Suppressor macrophage treated with lipopolysaccharide for 1 hour (primary cell): Measurements from ENCODE around the gene SMAD5.

Experiments
- DNase-seq, 3 donors: peaks; one replicate each; pipeline ENCODE4 v3.0.0-alpha.2; 2020 to 2022

SMAD5 gene

GRCh38 chr5:136157514-136157913 lies 24.9 kb downstream of the SMAD5 start:
- no peak for DNase-seq

GRCh38 chr5:136159457-136159856 lies 26.8 kb downstream of the SMAD5 start:
- DNase-seq, result no peak

DNA sequence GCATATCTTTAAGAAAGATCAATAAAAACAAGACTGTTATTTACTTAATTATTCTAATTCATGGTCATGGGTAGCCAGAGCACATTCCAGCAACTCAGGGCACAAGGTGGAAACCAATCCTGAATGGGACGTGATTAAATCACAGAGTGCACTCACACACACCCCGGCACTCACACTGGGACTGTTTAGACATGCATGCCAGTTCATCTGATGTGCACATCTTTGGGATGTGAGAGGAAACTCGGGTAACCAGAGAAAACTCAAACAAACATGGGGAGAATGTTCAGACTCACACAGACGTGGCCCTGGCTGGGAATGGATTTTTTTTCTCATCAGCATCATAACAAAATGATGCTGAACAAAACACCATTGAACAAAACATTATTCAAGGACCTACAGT lies 29.4 kb downstream of the SMAD5 start:
- DNase-seq, result no peak

DNA sequence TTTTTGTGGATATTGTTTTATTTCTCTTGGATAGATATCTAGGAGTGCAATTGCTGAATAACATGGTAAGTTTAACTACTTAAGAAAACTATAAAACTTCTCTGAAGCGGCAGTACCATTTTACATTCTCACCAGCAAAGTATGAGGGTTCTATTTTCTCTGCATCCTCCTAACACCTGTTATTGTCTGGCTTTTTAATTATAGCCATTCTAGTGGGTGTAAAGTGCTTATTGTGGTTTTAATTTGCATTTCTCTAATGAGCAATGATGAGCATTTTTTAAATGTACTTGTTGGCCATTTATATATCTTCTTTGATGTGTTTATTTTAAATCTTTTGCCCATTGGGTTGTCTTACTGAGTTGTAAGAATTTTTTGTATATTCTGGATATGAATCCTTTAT lies 31.6 kb downstream of the SMAD5 start:
- no peak for DNase-seq

- peak in 2 of 3 donors; percentile 9 to 16 for DNase-seq
These were observed 34.3 kb downstream of the SMAD5 start for GRCh38 chr5:136166909-136167308.

GRCh38 chr5:136169218-136169617 lies 36.6 kb downstream of the SMAD5 start:
- no peak for DNase-seq

DNA sequence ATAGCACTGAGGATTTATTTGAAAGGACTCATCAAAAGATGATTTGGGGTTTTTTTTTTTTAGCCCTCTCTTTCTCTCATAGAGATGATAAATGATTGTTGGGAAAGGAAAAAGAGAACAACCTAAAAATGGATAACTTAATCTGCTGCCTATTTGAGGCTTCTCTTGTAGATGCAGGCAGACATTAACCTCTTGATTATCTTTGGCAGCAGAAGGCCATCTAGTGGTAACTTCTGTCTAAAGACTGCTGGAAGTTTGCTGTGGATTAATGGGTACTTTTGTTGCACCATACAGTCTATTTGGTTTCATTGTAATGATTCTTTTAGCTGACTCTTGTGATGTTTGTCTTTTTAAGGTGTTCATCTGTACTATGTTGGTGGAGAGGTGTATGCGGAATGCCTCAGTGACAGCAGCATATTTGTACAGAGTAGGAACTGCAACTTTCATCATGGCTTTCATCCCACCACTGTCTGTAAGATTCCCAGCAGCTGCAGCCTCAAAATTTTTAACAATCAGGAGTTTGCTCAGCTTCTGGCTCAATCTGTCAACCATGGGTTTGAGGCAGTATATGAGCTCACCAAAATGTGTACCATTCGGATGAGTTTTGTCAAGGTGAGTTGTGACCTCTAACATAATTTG lies 41.5 kb downstream of the SMAD5 start:
- DNase-seq, result peak; percentile 35 to 68 (median 65)

- no peak for DNase-seq
These were observed 50.0 kb downstream of the SMAD5 start for GRCh38 chr5:136182618-136183017.

DNA sequence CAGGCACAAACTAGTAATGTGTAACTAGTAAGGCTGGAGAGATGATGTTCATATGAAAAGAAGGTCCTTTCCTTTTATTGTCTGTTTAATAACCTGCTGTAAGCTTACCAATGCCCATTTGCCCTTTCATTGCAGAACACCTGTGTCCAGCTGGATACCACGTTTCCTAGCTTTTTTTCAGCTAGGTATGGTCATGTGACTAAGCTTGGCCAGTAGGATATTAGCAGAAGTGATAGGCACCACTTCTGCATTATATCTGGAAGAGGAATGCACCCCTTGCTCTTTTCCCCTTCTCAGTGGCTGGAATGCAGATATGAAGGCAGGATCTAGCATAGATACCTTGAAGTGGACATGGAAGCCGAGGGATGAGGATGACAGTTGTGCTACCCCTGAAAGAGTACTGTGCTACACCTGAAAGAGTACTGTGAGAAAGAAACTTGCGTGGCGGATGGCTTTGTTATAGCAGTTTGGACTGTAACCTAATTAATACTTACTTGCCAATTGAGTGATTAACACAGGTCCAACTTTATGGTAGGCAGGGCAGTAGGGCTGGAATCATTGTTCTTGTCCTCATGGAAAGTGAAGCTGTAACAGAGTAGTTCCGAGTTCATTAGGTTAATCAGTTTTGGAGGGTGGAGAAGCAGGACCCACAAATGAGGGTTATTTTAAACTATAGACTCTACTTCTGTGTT lies 53.5 kb downstream of the SMAD5 start:
- DNase-seq, result no peak

DNA sequence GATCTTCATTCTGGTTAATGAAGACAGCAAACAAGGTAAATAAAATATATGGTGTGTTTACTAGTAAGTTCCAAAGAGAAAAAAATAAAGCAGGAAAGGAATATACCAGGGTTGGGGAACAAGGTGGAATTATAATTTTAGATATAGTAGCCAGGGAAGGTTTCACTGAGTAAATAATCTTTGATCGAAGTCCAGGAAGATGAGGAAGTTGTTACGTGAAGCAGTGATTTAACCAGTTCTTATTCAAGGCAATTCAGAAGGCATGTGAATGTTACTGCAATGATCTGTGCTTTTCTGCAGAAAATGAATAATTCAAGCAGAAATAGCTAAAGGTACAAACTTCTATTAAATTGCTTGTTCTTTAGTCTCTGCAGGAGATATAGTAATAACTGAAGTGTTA lies 54.2 kb downstream of the SMAD5 start:
- DNase-seq, result no peak

GRCh38 chr5:136188859-136189258 lies 56.2 kb downstream of the SMAD5 start:
- no peak for DNase-seq

- DNase-seq, result no peak
These were observed 57.6 kb downstream of the SMAD5 start for GRCh38 chr5:136190091-136190720.

DNA sequence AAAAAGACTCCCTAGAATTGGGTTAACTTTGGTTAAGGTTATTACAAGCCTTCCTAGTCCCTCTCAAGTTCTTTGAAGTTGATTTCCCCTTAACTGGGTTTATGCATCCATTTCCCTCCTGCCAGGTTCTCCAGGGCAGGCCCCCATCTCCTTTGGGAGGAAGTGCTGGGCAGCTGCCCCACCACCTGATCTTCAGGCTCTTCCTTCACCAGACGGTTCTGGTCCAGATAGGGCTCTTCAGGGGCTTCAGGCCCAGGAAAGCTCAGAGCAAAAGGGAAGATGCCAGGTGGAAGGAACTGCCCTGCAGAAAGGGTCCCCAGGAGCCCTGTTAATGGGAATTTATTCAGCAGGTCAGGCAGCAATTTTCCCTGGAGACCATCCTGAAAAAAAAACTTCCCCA lies 58.3 kb downstream of the SMAD5 start:
- no peak for DNase-seq

GRCh38 chr5:136191304-136192014 lies 58.8 kb downstream of the SMAD5 start:
- peak; percentile 21 to 43 (median 31) for DNase-seq

GRCh38 chr5:136192015-136192525 lies 59.4 kb downstream of the SMAD5 start:
- DNase-seq, result peak in 1 of 3 donors; percentile 11

DNA sequence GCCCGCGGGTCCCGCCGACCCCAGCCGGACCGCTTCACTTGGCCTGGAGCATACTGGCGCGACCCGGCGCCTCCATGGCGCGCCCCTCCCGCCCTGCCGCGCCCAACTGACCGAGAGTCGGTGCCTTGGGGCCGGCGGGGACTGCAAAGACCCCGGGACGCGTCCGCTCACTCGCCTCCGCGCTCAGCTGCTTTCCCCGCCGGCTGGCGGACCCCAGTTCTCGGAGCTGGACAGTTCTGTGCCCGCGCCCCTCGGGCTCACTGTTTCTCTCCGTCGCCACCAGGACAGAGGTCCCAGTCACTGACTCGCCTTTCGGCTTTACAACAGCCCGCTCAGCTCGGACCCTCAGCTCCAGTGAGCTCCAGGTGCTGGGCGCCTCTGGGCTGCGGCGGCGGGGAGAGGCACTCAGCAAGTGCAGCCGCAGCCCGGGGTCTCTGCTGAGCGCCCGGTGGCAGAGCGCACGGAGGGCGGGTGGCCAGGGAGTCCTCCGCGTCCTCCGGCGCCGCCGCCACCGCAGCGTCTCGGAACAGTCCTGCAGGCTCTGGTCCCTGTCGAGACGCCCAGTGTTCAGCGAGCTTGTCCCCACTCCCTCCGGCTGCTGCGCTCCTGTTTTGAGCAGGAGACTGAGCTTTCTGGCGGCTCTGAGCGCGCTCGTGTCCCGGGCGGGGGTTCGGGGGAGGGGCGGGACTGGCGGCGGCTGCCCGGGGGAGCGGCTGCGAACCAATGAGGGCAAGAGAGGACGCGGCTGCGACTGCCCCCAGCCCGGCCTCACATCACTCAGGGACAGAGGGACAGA lies 60.1 kb downstream of the SMAD5 start, which contains the start of gene SMIM32:
TSS of gene SMIM32 (minus strand) at position 637 of the 796 bp plus-strand sequence. CDS start 638 bp downstream, outside the sequence.
- peak in 1 of 3 donors; percentile 15 for DNase-seq

GRCh38 chr5:136193322-136193935 lies 60.8 kb downstream of the SMAD5 start:
- DNase-seq, result no peak

DNA sequence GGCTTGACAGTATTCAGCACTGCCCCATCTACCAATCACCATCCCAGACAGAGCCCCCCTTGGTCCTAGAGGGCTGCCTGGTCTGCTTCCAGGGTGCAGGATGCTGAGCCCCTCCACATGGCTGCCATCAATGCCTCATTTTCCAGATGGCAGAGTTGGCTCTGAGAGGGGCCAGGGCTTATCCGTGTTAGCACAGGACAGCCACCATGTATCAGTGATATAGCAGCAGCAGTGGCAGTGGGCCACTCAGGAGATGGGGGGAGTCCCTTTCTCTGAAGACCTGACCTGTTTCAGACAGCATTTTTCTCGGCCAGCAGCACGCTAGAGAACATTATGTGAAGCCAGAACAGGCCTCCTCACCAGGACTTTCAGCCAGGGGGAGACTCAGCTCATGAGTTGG lies 61.9 kb downstream of the SMAD5 start:
- no peak for DNase-seq

DNA sequence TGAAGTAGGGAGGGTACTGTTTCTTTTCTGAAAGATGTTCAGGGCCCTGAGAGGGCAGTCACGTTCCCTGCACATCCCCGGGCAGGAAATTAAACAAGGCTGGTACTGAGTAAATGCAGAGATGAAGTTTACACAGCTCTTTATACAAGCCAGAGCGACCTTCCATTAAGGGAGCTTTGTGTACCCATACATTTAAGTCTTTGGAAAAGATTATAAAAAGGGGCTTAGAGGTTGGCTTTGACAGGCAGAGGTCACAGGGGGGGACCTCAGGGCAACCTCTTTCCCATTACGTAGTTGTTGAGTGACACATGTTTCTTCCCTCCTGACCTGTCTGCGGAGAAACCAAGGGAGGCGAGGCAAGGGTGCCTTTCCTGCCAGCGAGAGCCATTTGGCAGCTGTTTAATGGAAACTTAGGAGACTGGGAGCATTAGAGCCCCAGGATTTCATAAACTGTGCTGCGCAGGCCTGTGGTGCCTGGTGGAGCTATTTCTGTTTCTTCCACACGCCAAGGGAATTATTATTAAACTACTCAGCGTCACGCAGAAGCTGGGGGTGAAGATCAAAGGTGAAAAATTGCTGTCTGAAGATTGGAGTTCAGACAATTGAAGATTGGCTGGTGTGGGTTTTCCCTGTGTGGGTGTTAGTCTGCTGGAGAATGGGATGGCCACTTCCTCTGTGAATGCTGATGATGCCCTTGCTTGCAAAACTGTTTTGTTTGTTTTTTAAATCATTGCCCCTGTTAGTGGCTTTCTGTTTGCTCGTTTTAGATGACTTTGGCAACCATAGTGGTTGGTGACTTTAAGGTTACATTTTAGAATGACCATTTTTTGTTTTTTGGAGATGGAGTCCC lies 63.6 kb downstream of the SMAD5 start:
- DNase-seq, result peak; percentile 41 to 54 (median 44)

DNA sequence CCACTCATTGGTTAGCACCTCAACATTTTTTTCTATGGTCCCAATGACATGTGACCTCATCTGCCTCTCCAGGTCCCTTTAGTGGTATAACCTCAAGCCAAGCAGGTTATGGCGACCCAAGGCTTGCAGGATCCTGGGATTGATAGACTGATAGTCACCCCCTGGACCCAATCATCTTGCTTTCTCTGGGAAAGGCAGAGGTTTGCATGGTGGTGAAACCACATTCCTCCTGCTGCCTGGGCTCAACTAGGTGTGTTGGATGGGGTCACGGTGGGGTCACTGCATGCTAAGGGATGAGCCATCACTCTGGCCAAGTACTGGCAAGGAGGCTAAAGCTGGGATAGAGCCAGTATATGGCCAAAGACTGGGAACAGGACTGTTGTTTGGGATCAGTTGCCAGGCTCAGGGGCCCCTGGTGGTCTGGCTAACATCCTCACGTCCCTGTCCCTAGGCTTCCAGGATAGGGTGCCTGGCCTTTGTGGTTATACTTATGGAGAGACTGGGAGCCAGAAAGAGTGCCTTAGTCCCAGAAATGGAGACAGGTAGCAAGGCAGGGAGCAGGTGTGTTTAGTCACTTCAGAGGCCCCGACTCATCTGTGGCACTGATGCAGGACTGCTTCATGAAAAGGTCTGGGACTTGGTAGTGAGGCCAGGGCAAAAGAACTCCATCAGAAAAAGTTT lies 65.0 kb downstream of the SMAD5 start:
- no peak for DNase-seq
